Epidermal melanocyte (primary cell): ENCODE measurements around the gene LYSMD1.

Experiments used
- DNase-seq: peaks from one replicate; pipeline ENCODE4 v3.0.0; 2011; ENCODE audit warnings: low spot score; ENCODE audit not compliant: insufficient read length

LYSMD1 gene

DNA sequence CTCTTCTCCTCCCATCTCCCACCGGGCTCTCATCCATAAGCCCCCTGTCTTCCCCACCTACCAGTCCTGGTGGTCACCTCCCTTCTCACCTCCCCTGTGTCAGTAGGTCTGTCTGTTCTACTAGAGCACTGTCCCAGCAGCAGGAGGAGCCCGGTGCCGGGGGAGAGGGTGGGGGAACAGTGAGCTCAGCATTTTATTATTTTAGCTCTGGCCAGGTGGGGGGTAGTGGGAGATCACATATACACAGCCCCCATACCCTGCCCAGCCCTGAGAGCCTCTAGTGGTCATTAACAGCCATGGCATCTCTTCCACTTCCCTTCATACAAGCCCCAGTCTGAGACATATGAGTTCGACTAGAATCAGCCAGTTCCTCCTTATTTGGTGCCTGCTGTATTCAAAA lies 10.2 kb upstream of the LYSMD1 start, which contains the start of gene TMOD4:
TMOD4 (minus strand) TSS at position 119 of the 400 bp plus-strand sequence. CDS start 1,106 bp downstream, outside the sequence.
- DNase-seq, result no peak

DNA sequence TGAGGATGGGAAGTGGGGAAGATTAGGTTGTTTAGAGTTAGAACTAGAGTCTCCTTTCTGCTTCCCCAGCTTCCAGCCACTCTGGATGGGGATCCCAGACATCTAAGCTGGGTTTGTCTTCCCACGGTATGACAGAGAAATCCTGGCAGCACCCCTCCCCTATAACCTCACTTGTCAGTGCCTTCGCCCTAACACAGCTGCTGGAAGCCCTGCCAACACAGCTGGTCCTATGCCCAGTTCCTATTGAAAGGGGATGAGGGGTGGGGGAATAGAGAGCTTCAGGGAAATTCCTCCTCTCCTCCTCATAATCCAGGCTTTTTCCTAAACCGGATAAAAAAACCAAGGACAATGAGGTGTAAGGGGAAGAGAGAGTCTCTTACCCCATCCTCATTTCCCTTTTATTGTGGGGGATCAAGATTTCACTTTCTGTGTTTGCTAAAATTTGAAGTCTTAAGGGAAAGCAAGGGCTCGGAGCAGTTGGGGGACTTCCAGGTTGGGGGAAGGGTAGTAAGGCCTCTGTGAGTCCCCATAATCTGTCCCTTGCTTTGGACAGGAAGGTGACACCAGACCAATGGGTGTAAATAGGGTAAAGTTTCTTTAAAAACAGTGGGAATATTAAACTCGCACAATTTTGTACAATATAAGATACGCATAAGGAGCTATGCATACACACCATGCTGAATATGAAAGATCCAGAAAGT lies 9.5 kb upstream of the LYSMD1 start:
- no peak for DNase-seq

DNA sequence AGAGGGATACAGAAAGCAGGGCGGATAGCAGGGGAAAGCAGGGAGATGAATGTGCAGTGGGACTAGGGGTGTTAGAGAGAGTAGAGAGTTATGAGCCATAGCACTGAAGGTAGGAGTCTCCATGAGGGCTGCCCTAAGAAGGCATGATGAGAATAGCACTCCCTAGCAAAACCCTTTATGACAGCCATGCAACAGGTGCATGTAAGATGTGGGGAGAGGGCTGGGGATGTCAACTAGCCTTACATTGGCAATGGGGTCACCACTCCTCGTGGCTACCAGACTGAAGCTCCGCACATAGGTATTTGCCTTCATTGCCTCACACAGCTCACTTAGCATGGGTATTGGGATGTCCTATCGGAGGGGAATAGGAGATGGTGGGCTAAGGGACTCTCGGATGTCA lies 5.5 kb upstream of the LYSMD1 start:
- no peak for DNase-seq

DNA sequence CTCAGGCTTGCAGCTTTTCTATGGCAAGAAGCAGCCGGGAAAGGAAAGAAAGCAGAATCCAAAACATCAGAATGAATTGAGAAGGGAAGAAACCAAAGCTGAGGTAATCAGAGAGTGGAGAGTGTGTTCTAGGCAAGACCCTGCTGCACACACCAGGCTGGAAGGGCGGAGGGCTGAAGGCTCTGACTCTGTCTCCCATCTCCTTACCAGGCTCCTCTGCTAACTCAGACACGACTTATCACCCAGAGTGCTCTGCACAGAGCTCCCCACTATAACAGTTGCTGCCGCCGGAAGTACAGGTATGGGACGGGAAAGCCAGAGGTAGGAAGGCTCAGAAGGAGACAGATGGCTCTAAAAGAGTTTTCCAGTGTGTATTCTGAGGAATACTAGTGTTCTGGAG lies 1.4 kb upstream of the LYSMD1 start:
- DNase-seq, result no peak

DNA sequence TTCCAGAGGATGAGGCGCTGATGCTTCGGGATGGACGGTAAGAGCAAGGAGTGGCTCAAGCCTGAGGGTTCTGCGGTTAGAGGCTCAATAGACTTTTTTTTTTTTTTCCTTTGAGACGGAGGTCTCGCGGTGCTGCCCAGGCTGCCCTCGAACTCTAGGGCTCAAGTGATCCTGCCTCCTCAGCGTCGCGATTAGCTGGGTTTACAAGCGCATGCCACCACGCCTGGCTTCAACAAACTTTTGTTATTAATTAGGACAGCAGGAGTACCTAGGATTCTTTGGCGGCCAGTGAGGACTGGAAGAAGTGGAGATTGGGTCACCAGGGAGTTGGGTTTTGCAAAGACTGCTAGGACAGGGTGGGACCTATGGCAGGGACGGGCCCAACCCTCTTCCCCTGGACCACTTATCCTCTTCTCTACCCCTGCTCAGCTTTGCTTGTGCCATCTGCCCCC lies 829 bp upstream of the LYSMD1 start:
- no peak for DNase-seq

DNA sequence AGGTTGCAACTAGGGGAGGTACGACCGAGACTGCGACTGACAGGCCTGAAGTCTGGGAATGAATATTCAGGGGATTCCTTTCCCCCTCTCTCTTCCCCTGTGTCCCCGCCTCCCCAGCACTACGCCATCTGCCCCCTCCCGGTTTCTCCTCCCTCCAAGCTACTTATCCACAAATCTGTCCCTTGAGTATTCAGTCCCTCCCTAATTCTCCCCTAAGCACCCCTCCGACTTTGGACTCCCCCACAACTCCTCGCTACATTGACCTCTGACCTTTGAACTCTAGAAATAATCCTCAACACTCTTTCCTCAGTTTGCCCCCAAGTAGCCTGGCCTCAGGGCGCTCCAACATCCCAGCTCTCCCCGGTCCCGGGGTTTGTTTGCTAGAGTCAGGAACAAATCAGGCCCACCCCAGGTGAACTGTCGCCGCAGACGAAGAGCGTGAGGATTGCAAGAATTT lies 393 bp downstream of the LYSMD1 start:
- DNase-seq, result peak; percentile 61

DNA sequence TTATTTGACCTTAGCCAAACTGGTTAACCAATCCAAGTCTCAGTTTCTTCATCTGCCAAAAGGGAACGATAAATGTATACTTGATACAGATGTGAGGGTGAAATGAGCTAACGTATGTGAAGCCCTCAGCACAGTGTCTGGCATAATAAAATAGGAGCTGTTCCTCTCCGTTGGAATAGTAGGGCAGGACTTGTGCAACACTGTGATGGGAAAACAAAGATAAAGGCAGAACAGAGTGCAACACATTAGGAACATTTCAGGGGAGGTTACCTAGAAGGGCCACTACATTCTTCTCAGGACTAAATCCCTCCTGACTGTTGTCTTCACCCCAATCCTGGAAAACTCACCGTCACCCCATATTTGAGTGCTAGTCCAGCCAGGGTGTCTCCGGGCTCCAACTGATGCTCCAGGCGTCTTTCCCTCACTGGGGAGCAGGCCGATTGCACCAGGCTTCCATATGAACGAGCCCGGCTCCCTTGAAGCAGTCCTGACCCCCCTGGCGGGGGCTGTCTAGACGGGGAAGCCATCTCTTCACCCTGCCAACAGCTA lies 896 bp downstream of the LYSMD1 start:
- DNase-seq, result no peak

DNA sequence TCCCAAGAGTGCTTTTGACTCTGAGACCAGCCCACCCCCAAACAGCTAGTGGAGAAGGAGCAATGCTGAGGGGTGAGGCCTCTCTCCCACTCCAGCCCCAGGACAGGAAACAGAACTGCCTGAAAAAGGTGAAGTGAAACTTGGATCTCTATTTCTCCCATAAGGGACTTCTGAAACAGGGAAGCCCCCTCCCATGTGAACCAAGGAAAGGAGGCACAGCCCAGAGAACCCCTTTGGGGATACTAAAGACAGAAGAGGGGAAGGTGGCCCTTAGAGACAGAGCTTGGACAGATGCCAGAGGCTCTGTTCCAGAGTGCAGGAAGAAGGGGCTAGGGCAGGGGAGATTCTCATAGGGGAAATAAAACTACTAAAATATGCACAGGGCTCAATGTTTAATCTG lies 6.3 kb downstream of the LYSMD1 start:
- no peak for DNase-seq

DNA sequence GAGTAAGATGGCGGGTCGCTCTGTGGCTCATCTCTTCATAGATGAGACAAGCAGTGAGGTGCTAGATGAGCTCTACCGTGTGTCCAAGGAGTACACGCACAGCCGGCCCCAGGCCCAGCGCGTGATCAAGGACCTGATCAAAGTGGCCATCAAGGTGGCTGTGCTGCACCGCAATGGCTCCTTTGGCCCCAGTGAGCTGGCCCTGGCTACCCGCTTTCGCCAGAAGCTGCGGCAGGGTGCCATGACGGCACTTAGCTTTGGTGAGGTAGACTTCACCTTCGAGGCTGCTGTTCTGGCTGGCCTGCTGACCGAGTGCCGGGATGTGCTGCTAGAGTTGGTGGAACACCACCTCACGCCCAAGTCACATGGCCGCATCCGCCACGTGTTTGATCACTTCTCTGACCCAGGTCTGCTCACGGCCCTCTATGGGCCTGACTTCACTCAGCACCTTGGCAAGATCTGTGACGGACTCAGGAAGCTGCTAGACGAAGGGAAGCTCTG lies 6.9 kb downstream of the LYSMD1 start:
- no peak for DNase-seq

DNA sequence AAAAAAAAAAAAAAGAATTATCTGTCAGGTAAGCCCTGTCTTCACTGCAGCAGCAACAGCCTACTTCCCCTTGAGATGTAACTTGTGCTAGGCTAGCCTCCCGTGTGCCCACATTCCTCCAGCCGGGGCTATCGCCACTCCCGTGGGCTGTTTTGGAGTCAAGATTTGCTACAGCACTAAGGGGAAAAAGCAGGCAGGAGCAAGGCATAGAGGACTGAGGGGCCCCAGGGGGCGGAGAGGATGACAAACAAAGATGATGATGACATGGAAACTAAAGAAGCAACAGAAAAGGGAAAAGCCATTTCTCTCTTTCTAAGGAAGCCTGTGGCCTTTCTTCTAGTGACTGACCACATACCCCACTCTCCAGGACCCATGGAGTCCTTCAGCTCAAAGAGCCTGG lies 7.4 kb downstream of the LYSMD1 start:
- no peak for DNase-seq

DNA sequence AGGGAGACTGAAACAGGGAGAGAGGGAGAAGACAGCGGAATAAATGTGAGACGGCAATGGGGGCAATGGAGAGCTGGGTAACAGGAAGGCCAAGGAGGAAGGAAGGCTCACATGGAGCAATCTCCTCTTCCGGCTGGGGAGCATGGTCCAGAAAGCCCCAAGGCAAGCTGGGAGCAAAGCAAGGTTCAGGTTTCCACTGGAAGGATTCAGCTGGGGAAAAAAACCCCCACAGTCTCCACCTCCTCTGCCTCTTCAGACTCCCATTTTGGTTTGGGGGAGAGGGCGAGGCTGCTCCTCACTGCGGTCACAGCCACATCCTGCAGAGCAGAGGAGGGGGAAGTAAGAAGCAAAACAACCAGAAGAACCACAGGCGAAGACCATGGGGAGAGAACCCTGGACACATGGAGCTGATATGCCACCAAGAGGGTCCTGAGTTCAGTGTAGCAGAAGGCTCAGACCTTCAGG lies 8.6 kb downstream of the LYSMD1 start:
- no peak for DNase-seq

DNA sequence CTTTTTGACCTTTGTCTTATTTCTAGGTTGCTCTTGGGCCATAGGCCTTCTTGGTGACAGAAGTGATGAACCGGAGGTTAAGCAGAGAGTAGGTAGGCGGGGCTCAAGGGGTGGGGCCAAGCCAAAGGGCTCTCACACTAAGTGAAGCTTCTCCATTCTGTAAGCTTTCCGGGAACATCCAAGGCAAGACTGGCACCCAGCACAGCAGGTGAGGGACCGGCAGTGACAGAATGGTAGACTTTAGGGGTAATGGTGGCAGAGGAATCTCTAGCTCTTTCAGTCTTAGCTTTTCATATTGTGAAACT lies 9.2 kb downstream of the LYSMD1 start, which contains the start of gene TNFAIP8L2:
TNFAIP8L2 (plus strand) TSS at position 135 of the 305 bp plus-strand sequence. CDS start 2,049 bp downstream, outside the sequence.
- no peak for DNase-seq

DNA sequence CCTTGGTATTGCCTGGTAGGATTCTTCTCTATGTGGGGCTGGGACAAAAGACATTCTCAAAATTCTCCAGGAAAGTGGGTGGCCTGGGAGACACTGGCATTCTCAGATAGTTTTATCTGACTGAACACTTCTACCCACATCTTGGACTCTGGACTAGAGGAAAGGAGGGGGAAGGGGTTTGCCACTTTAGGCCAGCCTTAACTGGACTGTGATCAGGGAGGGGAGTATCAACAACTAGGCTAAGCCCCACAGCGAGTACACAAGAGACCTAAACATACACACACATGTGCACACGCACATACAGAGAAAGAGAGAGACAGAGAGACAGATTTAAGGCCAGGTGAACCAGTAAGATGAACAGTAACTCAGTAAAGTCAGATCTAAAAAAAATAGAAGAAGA lies 18.0 kb downstream of the LYSMD1 start:
- DNase-seq, result no peak

DNA sequence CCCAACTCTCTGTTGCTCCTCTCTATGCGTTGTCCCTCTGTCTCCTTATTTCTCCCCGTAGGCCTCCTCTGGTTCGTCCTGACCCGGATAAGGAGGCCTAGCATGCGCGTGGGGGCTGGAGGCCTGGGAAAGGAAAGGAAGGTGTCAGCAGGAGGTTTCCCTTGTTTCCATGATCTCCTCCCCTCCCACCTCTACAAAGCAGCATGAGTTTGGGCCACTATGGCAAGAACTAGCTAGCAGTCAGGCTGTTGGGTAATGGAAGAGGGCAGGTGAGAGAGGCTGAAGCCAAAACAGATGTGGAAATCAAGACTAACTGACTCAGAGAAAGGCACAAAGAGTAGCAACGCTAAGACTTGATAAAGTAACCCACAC lies 18.6 kb downstream of the LYSMD1 start:
- DNase-seq, result no peak

DNA sequence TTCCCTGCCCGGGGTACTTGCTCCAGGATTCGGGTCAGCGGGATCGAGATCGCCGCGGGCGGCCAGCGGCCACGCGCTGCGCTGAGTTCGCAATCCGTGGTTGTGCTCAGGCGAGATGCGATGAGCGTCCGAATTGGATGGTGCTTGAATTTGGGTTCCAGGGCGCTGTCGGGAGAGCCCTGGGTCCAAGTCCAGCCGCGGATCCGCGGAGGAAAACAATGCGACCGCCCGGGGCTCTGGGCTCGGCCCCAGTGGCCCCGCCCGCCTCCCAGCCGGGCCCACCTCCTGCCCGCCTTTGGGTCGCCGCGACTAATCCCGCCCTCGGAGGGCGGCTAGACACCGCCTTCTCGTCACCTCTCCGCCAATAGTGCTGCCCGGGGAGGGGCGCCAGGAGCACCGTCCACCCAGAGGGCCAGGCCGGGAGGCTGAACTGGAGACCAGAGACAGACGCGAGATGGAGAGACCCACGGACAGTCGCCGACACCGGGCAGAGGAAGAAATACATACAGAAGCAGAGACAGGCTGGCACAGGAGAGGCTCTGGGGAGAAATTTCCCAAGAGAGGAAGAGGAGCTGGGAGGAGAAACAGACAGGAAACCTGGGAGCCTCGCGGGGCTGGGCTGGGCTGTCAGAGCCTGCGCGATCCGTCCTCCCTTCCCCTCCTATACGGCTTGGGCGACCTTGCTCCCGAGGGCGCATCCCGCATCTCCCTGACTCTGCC lies 19.1 kb downstream of the LYSMD1 start, which contains the start of gene SEMA6C:
SEMA6C (minus strand) TSS at position 220 of the 720 bp plus-strand sequence. CDS start 4,010 bp downstream, outside the sequence.
- peak; percentile 83 for DNase-seq

DNA sequence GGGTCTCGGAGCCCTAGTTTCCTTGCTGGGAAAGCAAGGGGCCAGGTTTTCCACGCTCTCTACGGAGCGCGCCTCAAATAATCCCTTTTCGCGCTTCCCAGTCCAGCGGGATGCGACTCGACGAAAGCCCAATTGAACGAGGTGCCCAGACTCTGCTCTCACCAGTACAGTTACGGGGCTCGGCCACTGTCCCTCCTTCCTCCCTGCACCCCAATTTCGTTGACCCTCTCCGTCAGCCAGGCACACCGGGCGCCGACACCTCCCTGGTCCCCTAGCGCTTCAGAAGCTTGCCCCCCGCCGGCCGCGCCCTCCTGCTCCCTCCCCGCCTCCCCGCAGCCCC lies 19.7 kb downstream of the LYSMD1 start:
- DNase-seq, result no peak

DNA sequence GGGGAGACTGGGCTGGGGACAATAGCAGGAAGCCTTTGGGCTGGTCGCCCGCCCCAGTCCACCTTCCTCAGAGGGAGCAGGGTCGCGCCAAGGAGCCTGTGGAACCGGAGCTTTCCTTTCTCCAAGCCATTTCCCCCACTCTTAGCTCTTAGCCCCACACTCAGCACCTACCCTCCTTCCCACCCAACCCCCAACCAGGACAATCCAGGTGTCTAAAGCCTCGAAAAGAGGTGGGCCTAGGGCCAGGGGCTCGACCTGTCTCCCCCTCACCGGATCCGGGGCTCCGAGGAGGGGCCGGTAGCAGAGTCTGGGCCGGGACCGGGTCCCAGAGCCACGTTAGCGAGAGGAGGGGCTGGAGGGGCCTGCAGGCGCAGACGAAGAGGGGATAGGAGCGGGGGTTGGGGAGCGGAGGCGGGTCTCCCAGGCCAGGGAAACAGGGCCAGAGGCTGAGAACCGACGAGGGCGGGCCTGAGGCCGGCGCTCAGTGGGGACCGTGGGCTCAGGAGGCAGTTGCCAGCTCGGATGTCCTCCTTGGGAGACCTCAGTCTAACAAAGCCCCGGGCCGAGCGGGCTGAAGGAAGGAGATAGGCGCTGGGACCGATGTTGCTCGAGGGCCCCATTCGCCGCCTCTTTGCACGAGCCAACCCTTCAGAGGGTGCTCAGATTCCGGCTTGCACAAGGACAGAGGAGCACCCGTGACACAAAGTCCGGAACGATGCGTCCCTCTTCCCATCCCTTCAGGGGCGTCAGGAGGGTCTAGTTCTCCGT lies 20.2 kb downstream of the LYSMD1 start:
- no peak for DNase-seq

DNA sequence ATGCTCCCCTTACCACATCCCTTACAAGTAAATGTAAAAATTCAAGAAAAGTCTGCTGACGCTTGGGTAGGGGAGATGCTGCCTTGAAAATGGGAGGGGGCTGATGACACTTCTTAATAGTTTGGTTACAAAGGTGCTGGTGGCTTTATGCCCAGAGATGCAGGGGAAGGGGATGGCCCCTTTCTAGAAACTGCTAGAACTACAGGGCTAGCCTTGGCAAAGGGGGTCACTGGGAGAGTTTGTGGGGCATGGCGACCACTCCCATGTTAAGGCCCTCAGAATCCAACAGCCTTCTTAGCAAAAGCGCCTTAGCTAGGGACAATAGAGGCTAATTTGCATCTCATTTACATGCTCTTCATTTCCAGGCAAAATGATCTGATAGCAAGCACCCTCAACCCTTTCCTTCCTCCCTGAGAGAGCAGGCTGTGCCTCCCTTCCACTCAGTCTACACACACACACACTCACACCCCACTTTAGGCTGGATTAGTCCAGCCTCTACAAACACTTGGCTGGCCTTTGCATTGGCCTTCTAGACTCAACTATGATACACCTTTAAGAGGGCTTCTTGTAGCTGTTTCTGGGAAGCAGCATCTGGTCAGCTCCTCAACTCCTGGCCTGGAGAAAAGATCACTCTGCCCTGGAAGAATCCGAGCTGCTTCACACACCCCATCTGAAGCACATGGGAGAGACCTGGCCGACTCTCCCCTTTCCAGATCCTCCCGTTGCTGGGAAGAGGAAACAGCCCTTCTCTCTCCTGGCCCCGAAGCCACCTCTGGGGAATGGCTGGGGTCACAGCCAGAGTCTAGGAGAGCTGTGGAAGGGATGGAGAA lies 21.0 kb downstream of the LYSMD1 start:
- DNase-seq, result no peak

DNA sequence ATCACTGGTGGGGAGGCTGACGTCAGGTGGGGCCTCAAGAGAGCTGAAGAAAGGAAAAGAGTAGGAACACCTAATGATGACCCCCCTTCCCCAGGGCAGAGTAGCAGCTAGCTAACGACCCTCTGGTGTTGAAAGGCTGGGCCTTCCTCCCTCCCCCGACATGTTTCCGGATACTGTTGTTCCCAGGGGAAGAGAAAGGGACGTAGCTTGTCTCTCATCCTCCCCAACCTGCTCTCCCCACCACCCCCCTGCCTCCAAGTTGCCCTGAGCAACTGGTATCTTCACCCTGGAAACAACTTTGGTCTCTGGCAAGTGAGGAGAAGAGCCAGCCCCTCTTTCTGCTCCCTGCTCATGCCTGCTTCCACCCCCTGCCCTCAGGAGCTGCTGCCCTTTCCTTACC lies 21.7 kb downstream of the LYSMD1 start:
- DNase-seq, result no peak

DNA sequence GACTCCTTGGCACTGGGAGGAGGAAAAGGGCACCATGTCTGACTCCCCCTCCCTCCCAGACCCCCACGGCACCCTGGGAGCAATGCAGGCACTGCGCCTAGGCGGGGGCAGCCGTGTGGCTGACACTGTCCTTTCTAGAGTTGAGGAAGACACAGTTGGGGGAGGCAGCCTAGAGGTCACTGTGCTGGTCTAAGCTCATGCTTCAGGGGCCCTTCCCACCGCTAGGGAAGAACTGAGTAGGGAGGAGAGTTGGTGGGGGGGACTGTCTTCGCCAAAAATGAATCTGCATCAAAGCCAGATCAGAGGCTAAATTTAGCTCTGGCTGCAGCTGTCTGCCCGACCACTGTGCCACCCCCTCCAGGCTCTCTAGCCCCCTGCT lies 22.7 kb downstream of the LYSMD1 start:
- DNase-seq, result no peak
